Measurements from ENCODE around the gene CTSD.

DNA sequence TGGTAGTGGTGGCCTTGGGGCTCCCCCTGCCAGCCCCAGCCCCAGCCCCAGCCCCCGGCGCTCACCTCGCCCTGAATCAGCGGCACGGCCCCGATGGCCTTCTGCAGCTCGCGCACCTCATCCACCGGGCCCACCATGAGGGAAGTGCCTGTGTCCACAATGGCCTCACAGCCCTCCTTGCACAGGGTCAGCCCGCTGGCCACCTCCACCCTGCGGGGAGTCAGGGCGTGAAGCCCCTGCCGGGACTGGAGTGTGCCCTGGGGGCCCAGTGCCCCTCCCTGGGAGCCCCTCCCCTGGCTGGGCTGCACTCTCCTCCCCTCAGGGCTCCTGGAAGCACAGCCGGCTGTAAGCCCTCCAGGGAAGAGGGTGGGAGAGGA is 9.8 kb downstream of the CTSD start:
- TF ChIP-seq, protein P1, sequence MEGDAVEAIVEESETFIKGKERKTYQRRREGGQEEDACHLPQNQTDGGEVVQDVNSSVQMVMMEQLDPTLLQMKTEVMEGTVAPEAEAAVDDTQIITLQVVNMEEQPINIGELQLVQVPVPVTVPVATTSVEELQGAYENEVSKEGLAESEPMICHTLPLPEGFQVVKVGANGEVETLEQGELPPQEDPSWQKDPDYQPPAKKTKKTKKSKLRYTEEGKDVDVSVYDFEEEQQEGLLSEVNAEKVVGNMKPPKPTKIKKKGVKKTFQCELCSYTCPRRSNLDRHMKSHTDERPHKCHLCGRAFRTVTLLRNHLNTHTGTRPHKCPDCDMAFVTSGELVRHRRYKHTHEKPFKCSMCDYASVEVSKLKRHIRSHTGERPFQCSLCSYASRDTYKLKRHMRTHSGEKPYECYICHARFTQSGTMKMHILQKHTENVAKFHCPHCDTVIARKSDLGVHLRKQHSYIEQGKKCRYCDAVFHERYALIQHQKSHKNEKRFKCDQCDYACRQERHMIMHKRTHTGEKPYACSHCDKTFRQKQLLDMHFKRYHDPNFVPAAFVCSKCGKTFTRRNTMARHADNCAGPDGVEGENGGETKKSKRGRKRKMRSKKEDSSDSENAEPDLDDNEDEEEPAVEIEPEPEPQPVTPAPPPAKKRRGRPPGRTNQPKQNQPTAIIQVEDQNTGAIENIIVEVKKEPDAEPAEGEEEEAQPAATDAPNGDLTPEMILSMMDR (conservative IDR thresholded peaks at IDR 0.05; ENCODE audit: low read depth, low read length) = no peak
- TF ChIP-seq BHLHE40 (IDR thresholded peaks at IDR 0.05; ENCODE audit: low read depth, low read length) (no peak), POLR2A (IDR thresholded peaks at IDR 0.05; ENCODE audit: low read depth, low read length) (no peak), RAD21 (IDR thresholded peaks at IDR 0.05; ENCODE audit: low read length) (no peak), SMC3 (IDR thresholded peaks at IDR 0.05; ENCODE audit: low read depth, low read length) (no peak), FOS (IDR thresholded peaks at IDR 0.05; ENCODE audit: low read depth, low read length) (no peak), MXI1 (IDR thresholded peaks at IDR 0.05; ENCODE audit: borderline replicate concordance, low read depth, low read length) (no peak), CEBPB (IDR thresholded peaks at IDR 0.05; ENCODE audit: low read depth, low read length) (no peak), RCOR1 (IDR thresholded peaks at IDR 0.05; ENCODE audit: insufficient replicate concordance, low read length) (no peak)
- TF ChIP-seq, protein P2, sequence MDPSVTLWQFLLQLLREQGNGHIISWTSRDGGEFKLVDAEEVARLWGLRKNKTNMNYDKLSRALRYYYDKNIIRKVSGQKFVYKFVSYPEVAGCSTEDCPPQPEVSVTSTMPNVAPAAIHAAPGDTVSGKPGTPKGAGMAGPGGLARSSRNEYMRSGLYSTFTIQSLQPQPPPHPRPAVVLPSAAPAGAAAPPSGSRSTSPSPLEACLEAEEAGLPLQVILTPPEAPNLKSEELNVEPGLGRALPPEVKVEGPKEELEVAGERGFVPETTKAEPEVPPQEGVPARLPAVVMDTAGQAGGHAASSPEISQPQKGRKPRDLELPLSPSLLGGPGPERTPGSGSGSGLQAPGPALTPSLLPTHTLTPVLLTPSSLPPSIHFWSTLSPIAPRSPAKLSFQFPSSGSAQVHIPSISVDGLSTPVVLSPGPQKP (IDR thresholded peaks at IDR 0.05; ENCODE audit: borderline replicate concordance, low read depth, low read length) = no peak
- TF ChIP-seq, protein P3, sequence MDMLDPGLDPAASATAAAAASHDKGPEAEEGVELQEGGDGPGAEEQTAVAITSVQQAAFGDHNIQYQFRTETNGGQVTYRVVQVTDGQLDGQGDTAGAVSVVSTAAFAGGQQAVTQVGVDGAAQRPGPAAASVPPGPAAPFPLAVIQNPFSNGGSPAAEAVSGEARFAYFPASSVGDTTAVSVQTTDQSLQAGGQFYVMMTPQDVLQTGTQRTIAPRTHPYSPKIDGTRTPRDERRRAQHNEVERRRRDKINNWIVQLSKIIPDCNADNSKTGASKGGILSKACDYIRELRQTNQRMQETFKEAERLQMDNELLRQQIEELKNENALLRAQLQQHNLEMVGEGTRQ (IDR thresholded peaks at IDR 0.05; ENCODE audit: low read depth, low read length) = no peak

Data from IMR-90 (cell line).